ENCODE results near the gene BRCC3.

The BRCC3 gene

GRCh38 chrX:155070663-155070974 lies 689 bp upstream of the BRCC3 start:
- Histone ChIP-seq H3F3A (ENCODE audit: insufficient read depth, low read length) (no peaks in the 10 kb centered on the region; the same call in 1 of the 2 replicates), H3K4me3 (ENCODE audit: low read length) (peak overlapping the region; percentile 66), H3K4me2 (ENCODE audit: low read depth, low read length) (peak overlapping the region; percentile 61), H3K79me2 (ENCODE audit: low read length) (peaks cover 26% of the 10 kb centered on the region), H2AFZ (ENCODE audit: low read length) (peak overlapping the region; percentile 69), H4K20me1 (ENCODE audit: insufficient read depth, low read length) (no peaks in the 10 kb centered on the region), H3K9me2 (replicated peaks; ENCODE audit: insufficient read depth, low read length) (no peaks in the 10 kb centered on the region), H3K9ac (ENCODE audit: low read length) (peak overlapping the region; percentile 62), H3K27ac (ENCODE audit: low read length) (peak overlapping the region; percentile 23; the same call in 1 of the 2 replicates), H3K36me3 (replicated peaks; ENCODE audit: insufficient read depth, low read length) (no peaks in the 10 kb centered on the region), H3K4me1 (ENCODE audit: low read length) (peaks cover 5% of the 10 kb centered on the region; the same call in 1 of the 2 replicates), H3K27me3 (replicated peaks; ENCODE audit: insufficient read depth, low read length) (no peaks in the 10 kb centered on the region), H3K9me3 (replicated peaks; ENCODE audit: insufficient read depth, low read length) (no peaks in the 10 kb centered on the region)
- TF ChIP-seq CTCF (IDR thresholded peaks at IDR 0.05; ENCODE audit: low read length), result no peak
- TF ChIP-seq EZH2phosphoT487 (IDR thresholded peaks at IDR 0.05; ENCODE audit: low read length), result no peak
- no peak for TF ChIP-seq EZH2 (optimal IDR thresholded peaks at IDR 0.05; ENCODE audit: low read depth, low read length)
- DNase-seq, result no peak

- H3K4me3 ChIP-seq (ENCODE audit: low read length), result peak overlapping the region; percentile 82
- no peaks in the 10 kb centered on the region for H4K20me1 ChIP-seq (ENCODE audit: insufficient read depth, low read length)
- peaks cover 5% of the 10 kb centered on the region; the same call in 1 of the 2 replicates for H3K4me1 ChIP-seq (ENCODE audit: low read length)
- no peaks in the 10 kb centered on the region for H3K9me3 ChIP-seq (replicated peaks; ENCODE audit: insufficient read depth, low read length)
- no peaks in the 10 kb centered on the region for H3K9me2 ChIP-seq (replicated peaks; ENCODE audit: insufficient read depth, low read length)
- DNase-seq, result peak; percentile 10
- no peaks in the 10 kb centered on the region for H3K36me3 ChIP-seq (replicated peaks; ENCODE audit: insufficient read depth, low read length)
- peak overlapping the region; percentile 74 for H3K9ac ChIP-seq (ENCODE audit: low read length)
- no peaks in the 10 kb centered on the region for H3K27me3 ChIP-seq (replicated peaks; ENCODE audit: insufficient read depth, low read length)
- H3K4me2 ChIP-seq (ENCODE audit: low read depth, low read length), result peak overlapping the region; percentile 59
- H3K27ac ChIP-seq (ENCODE audit: low read length), result peak overlapping the region; percentile 51
- peak overlapping the region; percentile 65 for H2AFZ ChIP-seq (ENCODE audit: low read length)
- peaks cover 26% of the 10 kb centered on the region for H3K79me2 ChIP-seq (ENCODE audit: low read length)
- TF ChIP-seq EZH2 (optimal IDR thresholded peaks at IDR 0.05; ENCODE audit: low read depth, low read length) (no peak), CTCF (IDR thresholded peaks at IDR 0.05; ENCODE audit: low read length) (no peak), EZH2phosphoT487 (IDR thresholded peaks at IDR 0.05; ENCODE audit: low read length) (no peak)
- no peaks in the 10 kb centered on the region; the same call in 1 of the 2 replicates for H3F3A ChIP-seq (ENCODE audit: insufficient read depth, low read length)
These were observed 479 bp downstream of the BRCC3 start for GRCh38 chrX:155071694-155072280.

DNA sequence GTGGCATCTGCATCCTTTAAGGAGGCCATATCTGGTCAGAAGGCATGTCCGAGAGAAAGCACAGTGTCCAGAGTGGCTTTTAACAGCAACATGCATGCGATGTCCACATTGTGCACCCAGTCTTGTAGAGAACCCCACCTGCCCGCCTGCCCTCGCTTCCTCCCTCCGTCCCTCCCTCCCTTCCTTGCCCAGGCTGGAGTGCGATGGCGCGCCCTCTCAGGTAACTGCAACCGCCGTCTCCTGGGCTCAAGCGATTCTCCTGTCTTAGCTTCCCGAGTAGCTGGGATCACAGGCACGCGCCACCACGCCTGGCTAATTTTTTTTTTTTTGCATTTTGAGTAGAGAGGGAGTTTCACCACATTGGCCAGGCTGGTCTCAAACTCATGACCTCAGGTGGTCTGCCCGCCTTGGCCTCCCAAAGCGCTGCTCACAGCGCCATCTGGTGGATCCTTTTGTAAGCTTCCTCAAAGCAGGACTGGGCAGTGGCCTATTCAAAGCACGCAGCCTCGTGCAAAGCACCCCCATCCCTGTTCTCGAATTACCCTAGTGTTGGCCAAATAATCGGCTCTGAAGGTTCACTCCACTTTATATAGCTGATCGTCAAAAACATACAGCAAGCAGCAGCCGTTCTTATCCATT lies 15.0 kb downstream of the BRCC3 start:
- H3K9me2 ChIP-seq (replicated peaks; ENCODE audit: insufficient read depth, low read length), result no peaks in the 10 kb centered on the region
- H3K27ac ChIP-seq (ENCODE audit: low read length), result no peak overlapping the region
- peak; percentile 16 for DNase-seq
- no peak overlapping the region for H2AFZ ChIP-seq (ENCODE audit: low read length)
- H3K4me2 ChIP-seq (ENCODE audit: low read depth, low read length), result no peak overlapping the region
- no peak overlapping the region for H3K4me3 ChIP-seq (ENCODE audit: low read length)
- H3K9ac ChIP-seq (ENCODE audit: low read length), result no peak overlapping the region
- TF ChIP-seq EZH2phosphoT487 (IDR thresholded peaks at IDR 0.05; ENCODE audit: low read length) (no peak), CTCF (IDR thresholded peaks at IDR 0.05; ENCODE audit: low read length) (peak; percentile 44), EZH2 (optimal IDR thresholded peaks at IDR 0.05; ENCODE audit: low read depth, low read length) (no peak)
- H4K20me1 ChIP-seq (ENCODE audit: insufficient read depth, low read length), result no peaks in the 10 kb centered on the region
- H3F3A ChIP-seq (ENCODE audit: insufficient read depth, low read length), result no peaks in the 10 kb centered on the region
- H3K9me3 ChIP-seq (replicated peaks; ENCODE audit: insufficient read depth, low read length), result no peaks in the 10 kb centered on the region
- H3K4me1 ChIP-seq (ENCODE audit: low read length), result no peaks in the 10 kb centered on the region
- no peaks in the 10 kb centered on the region for H3K79me2 ChIP-seq (ENCODE audit: low read length)
- H3K36me3 ChIP-seq (replicated peaks; ENCODE audit: insufficient read depth, low read length), result no peaks in the 10 kb centered on the region; the same call in 1 of the 2 replicates
- no peaks in the 10 kb centered on the region for H3K27me3 ChIP-seq (replicated peaks; ENCODE audit: insufficient read depth, low read length)

Measured in MM.1S (cell line).